ENCODE data around the gene PGAM2. TPM values are rescaled to one million over a fixed set of nuclear protein-coding genes. Genes with fewer than 3 reads are reported as not detected.
"Not testable (repeated sequence)": the region's sequence is repeated elsewhere in the genome, so short reads cannot be mapped to it uniquely, and the experiment has no call there.

PGAM2 gene
- total and polyA plus RNA-seq, 2 experiments from 2014 or later, result 0.73 TPM; not detected in 1

GRCh38 chr7:44033971-44034844 lies 31.2 kb downstream of the PGAM2 start:
- not testable (repeated sequence) for H3K27me3 ChIP-seq; H4K20me1 ChIP-seq (ENCODE audit: insufficient read depth, poor library complexity, severe bottlenecking); H3K79me2 ChIP-seq; H3K4me3 ChIP-seq; H3K4me1 ChIP-seq (ENCODE audit: insufficient read depth); DNase-seq (ENCODE audit: low spot score); H3K27ac ChIP-seq; H3K36me3 ChIP-seq (replicated peaks; ENCODE audit: insufficient read depth, low read depth); H3K9me3 ChIP-seq (ENCODE audit: low read depth); H3K4me2 ChIP-seq; H3K9me2 ChIP-seq (replicated peaks; ENCODE audit: insufficient read depth); H2AFZ ChIP-seq
- 96% methylated on average over 18 of the region's 18 CpGs for WGBS (ENCODE audit: low lambda C conversion rate, missing lambda C conversion rate)

DNA sequence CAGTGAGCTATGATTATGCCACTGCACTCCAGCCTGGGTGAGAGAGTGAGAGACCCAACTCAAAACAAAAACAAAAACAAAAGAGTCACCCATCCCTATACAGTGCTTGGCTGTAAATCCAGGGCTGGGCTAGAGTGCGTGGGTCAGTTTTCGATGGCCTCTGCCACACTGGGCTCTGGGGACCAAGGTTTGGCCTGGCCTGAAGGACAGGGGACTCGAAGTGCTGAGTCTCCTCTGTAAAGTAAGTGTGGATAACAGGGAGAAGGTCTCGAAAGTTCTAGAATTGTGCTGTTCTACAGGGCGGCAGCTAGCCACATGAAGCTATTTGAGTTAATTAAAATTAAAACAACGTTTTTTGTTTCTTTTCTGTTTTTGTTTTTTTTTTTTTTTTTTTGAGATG lies 33.3 kb downstream of the PGAM2 start:
- not testable (repeated sequence) for H3K4me1 ChIP-seq (ENCODE audit: insufficient read depth); H3K27ac ChIP-seq; H3K36me3 ChIP-seq (replicated peaks; ENCODE audit: insufficient read depth, low read depth); H3K27me3 ChIP-seq; H3K79me2 ChIP-seq; H3K9me3 ChIP-seq (ENCODE audit: low read depth); H4K20me1 ChIP-seq (ENCODE audit: insufficient read depth, poor library complexity, severe bottlenecking); H2AFZ ChIP-seq; H3K4me2 ChIP-seq; H3K4me3 ChIP-seq; H3K9me2 ChIP-seq (replicated peaks; ENCODE audit: insufficient read depth); DNase-seq (ENCODE audit: low spot score)
- WGBS (ENCODE audit: low lambda C conversion rate, missing lambda C conversion rate), result 86% methylated on average over 6 of the region's 6 CpGs

GRCh38 chr7:44031319-44031718 lies 34.0 kb downstream of the PGAM2 start:
- H2AFZ ChIP-seq; H3K79me2 ChIP-seq; DNase-seq (ENCODE audit: low spot score); H3K9me2 ChIP-seq (replicated peaks; ENCODE audit: insufficient read depth); H3K4me3 ChIP-seq; H3K27me3 ChIP-seq; H3K4me1 ChIP-seq (ENCODE audit: insufficient read depth); H4K20me1 ChIP-seq (ENCODE audit: insufficient read depth, poor library complexity, severe bottlenecking); H3K27ac ChIP-seq; H3K9me3 ChIP-seq (ENCODE audit: low read depth); H3K4me2 ChIP-seq; H3K36me3 ChIP-seq (replicated peaks; ENCODE audit: insufficient read depth, low read depth): not testable (repeated sequence)
- WGBS (ENCODE audit: low lambda C conversion rate, missing lambda C conversion rate), result 86% methylated on average over 12 of the region's 13 CpGs

GRCh38 chr7:44030029-44030428 lies 35.3 kb downstream of the PGAM2 start:
- H3K36me3 ChIP-seq (replicated peaks; ENCODE audit: insufficient read depth, low read depth); H3K79me2 ChIP-seq; H3K4me3 ChIP-seq; H3K4me2 ChIP-seq; H4K20me1 ChIP-seq (ENCODE audit: insufficient read depth, poor library complexity, severe bottlenecking); H3K27ac ChIP-seq; H3K9me2 ChIP-seq (replicated peaks; ENCODE audit: insufficient read depth); DNase-seq (ENCODE audit: low spot score); H2AFZ ChIP-seq; H3K27me3 ChIP-seq; H3K9me3 ChIP-seq (ENCODE audit: low read depth); H3K4me1 ChIP-seq (ENCODE audit: insufficient read depth): not testable (repeated sequence)
- 100% methylated on average over 2 of the region's 5 CpGs for WGBS (ENCODE audit: low lambda C conversion rate, missing lambda C conversion rate)

DNA sequence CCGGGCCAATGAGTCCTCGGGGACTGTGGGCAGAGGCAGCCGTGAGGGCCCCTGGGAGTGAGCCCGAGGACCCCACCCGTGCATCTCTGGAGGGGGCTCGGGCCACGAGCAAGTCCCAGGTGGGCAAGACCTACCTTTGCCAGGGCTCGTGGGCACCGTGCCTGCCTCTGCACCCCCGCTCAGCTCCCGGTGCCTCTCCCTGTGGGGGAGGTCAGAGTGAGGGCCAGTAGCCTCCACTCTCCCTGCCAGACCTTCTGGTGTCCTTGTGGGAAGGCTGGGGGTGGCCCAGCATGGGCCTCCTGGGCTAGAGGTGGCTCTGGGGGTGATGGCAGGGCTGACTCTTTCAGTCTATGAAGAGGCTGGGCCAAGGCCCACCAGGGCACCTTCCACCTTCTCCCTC lies 35.9 kb downstream of the PGAM2 start:
- H3K36me3 ChIP-seq (replicated peaks; ENCODE audit: insufficient read depth, low read depth); H4K20me1 ChIP-seq (ENCODE audit: insufficient read depth, poor library complexity, severe bottlenecking); H3K9me2 ChIP-seq (replicated peaks; ENCODE audit: insufficient read depth); H3K27ac ChIP-seq; H2AFZ ChIP-seq; H3K4me1 ChIP-seq (ENCODE audit: insufficient read depth); H3K9me3 ChIP-seq (ENCODE audit: low read depth); H3K4me3 ChIP-seq; H3K79me2 ChIP-seq; H3K4me2 ChIP-seq; DNase-seq (ENCODE audit: low spot score); H3K27me3 ChIP-seq: not testable (repeated sequence)
- no CpG with 5 or more reads among the region's 11 CpGs for WGBS (ENCODE audit: low lambda C conversion rate, missing lambda C conversion rate)

- H3K4me1 ChIP-seq (ENCODE audit: insufficient read depth); H3K27me3 ChIP-seq; H3K4me3 ChIP-seq; H3K9me3 ChIP-seq (ENCODE audit: low read depth); H3K27ac ChIP-seq; DNase-seq (ENCODE audit: low spot score); H3K36me3 ChIP-seq (replicated peaks; ENCODE audit: insufficient read depth, low read depth); H2AFZ ChIP-seq; H3K4me2 ChIP-seq; H3K79me2 ChIP-seq; H3K9me2 ChIP-seq (replicated peaks; ENCODE audit: insufficient read depth); H4K20me1 ChIP-seq (ENCODE audit: insufficient read depth, poor library complexity, severe bottlenecking): not testable (repeated sequence)
- 81% methylated on average over 6 of the region's 6 CpGs for WGBS (ENCODE audit: low lambda C conversion rate, missing lambda C conversion rate)
Measured at GRCh38 chr7:44022796-44023467, 42.4 kb downstream of the PGAM2 start.

GRCh38 chr7:44022069-44022468 lies 43.3 kb downstream of the PGAM2 start:
- not testable (repeated sequence) for H3K4me2 ChIP-seq; H2AFZ ChIP-seq; H3K9me3 ChIP-seq (ENCODE audit: low read depth); DNase-seq (ENCODE audit: low spot score); H3K4me3 ChIP-seq; H3K36me3 ChIP-seq (replicated peaks; ENCODE audit: insufficient read depth, low read depth); H3K79me2 ChIP-seq; H3K27ac ChIP-seq; H3K4me1 ChIP-seq (ENCODE audit: insufficient read depth); H4K20me1 ChIP-seq (ENCODE audit: insufficient read depth, poor library complexity, severe bottlenecking); H3K9me2 ChIP-seq (replicated peaks; ENCODE audit: insufficient read depth); H3K27me3 ChIP-seq
- WGBS (ENCODE audit: low lambda C conversion rate, missing lambda C conversion rate), result 43% methylated on average over 6 of the region's 7 CpGs

DNA sequence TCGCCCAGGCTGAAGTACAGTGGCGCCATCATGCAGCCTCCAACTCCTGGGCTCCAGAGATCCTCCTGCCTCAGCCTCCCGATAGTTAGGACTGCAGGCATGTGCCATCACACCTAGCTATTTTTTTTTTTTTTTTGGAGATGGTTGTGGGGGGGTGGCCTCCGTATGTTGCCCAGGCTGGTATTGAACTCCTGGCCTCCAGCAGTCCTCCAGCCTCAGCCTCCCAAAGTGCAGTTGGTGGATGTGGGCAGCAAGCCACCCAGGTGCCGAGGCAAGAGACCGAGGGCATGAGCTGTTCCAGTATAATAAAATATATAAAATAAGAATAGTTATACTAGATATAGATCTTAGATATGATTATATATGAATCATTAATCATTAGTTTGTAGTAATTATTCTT lies 45.5 kb downstream of the PGAM2 start:
- not testable (repeated sequence) for H3K9me3 ChIP-seq (ENCODE audit: low read depth); H3K9me2 ChIP-seq (replicated peaks; ENCODE audit: insufficient read depth); H4K20me1 ChIP-seq (ENCODE audit: insufficient read depth, poor library complexity, severe bottlenecking); DNase-seq (ENCODE audit: low spot score); H3K4me3 ChIP-seq; H3K79me2 ChIP-seq; H2AFZ ChIP-seq; H3K4me1 ChIP-seq (ENCODE audit: insufficient read depth); H3K4me2 ChIP-seq; H3K27ac ChIP-seq; H3K36me3 ChIP-seq (replicated peaks; ENCODE audit: insufficient read depth, low read depth); H3K27me3 ChIP-seq
- 97% methylated on average over 6 of the region's 6 CpGs for WGBS (ENCODE audit: low lambda C conversion rate, missing lambda C conversion rate)

All from hepatocyte (in vitro differentiated cells).